GM23338 (cell line): Measurements from ENCODE around the gene TCF3. TPM values are rescaled to one million over a fixed set of nuclear protein-coding genes. Genes with fewer than 3 reads are reported as not detected.

Experiments
- ATAC-seq: fragments of 200-7000 bp; cut with Tn5 transposase; 3 replicates; pipeline ENCODE4 v1.9.1; 2020
- DNase-seq: peaks from one replicate; pipeline ENCODE4 v3.0.0-alpha.2; 2015; ENCODE audit warnings: low spot score
- H2AFZ ChIP-seq: fragments of 200-600 bp; sonication (generic); 2 replicates; pipeline ENCODE4 v1.8.0; 2016; ENCODE audit warnings: antibody characterized with exemption, mild to moderate bottlenecking, moderate library complexity
- H3F3A ChIP-seq: fragments of 200-600 bp; sonication (generic); replicated peaks from 2 replicates; pipeline ENCODE4 v1.8.0; 2017; ENCODE audit warnings: antibody characterized with exemption, mixed run types, low read depth
- H3K27ac ChIP-seq: fragments of 200-600 bp; sonication (generic); 2 replicates; pipeline ENCODE4 v1.6.1; 2016; ENCODE audit warnings: low read depth
- H3K27me3 ChIP-seq: fragments of 200-600 bp; sonication (generic); 2 replicates; pipeline ENCODE4 v1.8.0; 2016; ENCODE audit warnings: mild to moderate bottlenecking, mixed run types, moderate library complexity; ENCODE audit not compliant: insufficient read depth
- H3K36me3 ChIP-seq: fragments of 200-600 bp; sonication (generic); 2 replicates; pipeline ENCODE4 v1.8.0; 2016; ENCODE audit warnings: mild to moderate bottlenecking; ENCODE audit not compliant: insufficient read depth
- H3K4me1 ChIP-seq: fragments of 200-600 bp; sonication (generic); 2 replicates; pipeline ENCODE4 v1.8.0; 2016; ENCODE audit warnings: mild to moderate bottlenecking, moderate library complexity; ENCODE audit not compliant: insufficient read depth
- H3K4me2 ChIP-seq: fragments of 200-600 bp; sonication (generic); 2 replicates; pipeline ENCODE4 v1.7.1; 2017; ENCODE audit warnings: mixed run types
- H3K4me3 ChIP-seq: fragments of 200-600 bp; sonication (generic); 2 replicates; pipeline ENCODE4 v1.6.1; 2016; ENCODE audit warnings: mixed run types
- H3K79me2 ChIP-seq: fragments of 200-600 bp; sonication (generic); replicated peaks from 2 replicates; pipeline ENCODE4 v1.8.0; 2017; ENCODE audit warnings: mild to moderate bottlenecking; ENCODE audit not compliant: insufficient read depth
- H3K9me2 ChIP-seq: fragments of 200-600 bp; sonication (generic); 2 replicates; pipeline ENCODE4 v1.8.0; 2017; ENCODE audit not compliant: insufficient read depth
- H4K20me1 ChIP-seq: fragments of 200-600 bp; sonication (generic); replicated peaks from 2 replicates; pipeline ENCODE4 v1.8.0; 2017; ENCODE audit warnings: mild to moderate bottlenecking; ENCODE audit not compliant: insufficient read depth
- H3K27ac Mint-ChIP-seq: 2 replicates; pipeline ENCODE4 v1.8.0; 2020; ENCODE audit warnings: inconsistent platforms, mild to moderate bottlenecking, moderate library complexity, mixed read lengths
- H3K27me3 Mint-ChIP-seq: 3 replicates; pipeline ENCODE4 v1.8.0; 2022; ENCODE audit warnings: low read depth, mild to moderate bottlenecking, moderate library complexity, mixed read lengths, inconsistent platforms; ENCODE audit not compliant: insufficient read depth, poor library complexity
- H3K36me3 Mint-ChIP-seq: 3 replicates; pipeline ENCODE4 v1.8.0; 2021; ENCODE audit warnings: low read depth, mild to moderate bottlenecking, inconsistent platforms, moderate library complexity, mixed read lengths
- H3K4me1 Mint-ChIP-seq: 3 replicates; pipeline ENCODE4 v1.8.0; 2020; ENCODE audit warnings: mild to moderate bottlenecking, inconsistent platforms, mixed read lengths
- H3K4me3 Mint-ChIP-seq: 3 replicates; pipeline ENCODE4 v1.8.0; 2021; ENCODE audit warnings: moderate library complexity, mild to moderate bottlenecking, inconsistent platforms, mixed read lengths
- H3K9me3 Mint-ChIP-seq: 3 replicates; pipeline ENCODE4 v1.8.0; 2020; ENCODE audit warnings: moderate library complexity, mild to moderate bottlenecking, inconsistent platforms, mixed read lengths
- CREB1 ChIP-seq: fragments of 250-450 bp; sonication (Bioruptor Pico); IDR thresholded peaks from 2 replicates; pipeline ENCODE4 v1.5.0; 2020; ENCODE audit warnings: low read depth, mild to moderate bottlenecking, moderate library complexity
- CTCF ChIP-seq, 2 experiments: fragments of 200-600 bp in 1 of 2; sonication (generic) in 1 of 2; conservative IDR thresholded peaks; 2 replicates each; pipeline versions ENCODE4 v1.5.1 to v1.6.1; 2016 to 2017; ENCODE audit warnings: antibody characterized with exemption in 2 of 2, low read depth in 2 of 2, mild to moderate bottlenecking in 2 of 2, moderate library complexity in 1 of 2
- EZH2 ChIP-seq: fragments of 200-600 bp; sonication (generic); IDR thresholded peaks from one replicate; pipeline ENCODE4 v1.8.0; 2017; ENCODE audit warnings: antibody characterized with exemption, mild to moderate bottlenecking, low read depth; ENCODE audit not compliant: unreplicated experiment
- EZH2phosphoT487 ChIP-seq: fragments of 200-600 bp; sonication (generic); IDR thresholded peaks from one replicate; pipeline ENCODE4 v1.8.1; 2018; ENCODE audit warnings: antibody characterized with exemption; ENCODE audit not compliant: unreplicated experiment
- JUNB ChIP-seq: IDR thresholded peaks from one replicate; pipeline ENCODE4 v1.6.1; 2016; ENCODE audit warnings: antibody characterized with exemption; ENCODE audit not compliant: unreplicated experiment
- STAT1 ChIP-seq: IDR thresholded peaks from one replicate; pipeline ENCODE4 v1.6.1; 2016; ENCODE audit warnings: antibody characterized with exemption; ENCODE audit not compliant: unreplicated experiment
- ZNF331 ChIP-seq: fragments of 250-450 bp; sonication (Bioruptor Pico); IDR thresholded peaks from 2 replicates; pipeline ENCODE4 v1.5.0; 2020; ENCODE audit warnings: low read depth, mild to moderate bottlenecking, moderate library complexity
- polyA plus RNA-seq: library from polyadenylated mRNA; unstranded; fragments of >200 nt; fragmentation: Nextera tagmentation; extraction: Ambion mirVana; gene quantifications from 2 replicates; pipeline ENCODE4 v1.2.1, GENCODE V29; 2016
- total RNA-seq: library from RNA; depleted of rRNA; stranded (reverse); fragments of >200 nt; shearing (Covaris generic); gene quantifications from 2 replicates; pipeline ENCODE4 v1.2.3, GENCODE V29; 2014
- TF ChIP-seq, protein P1 (sequence below): fragments of 250-450 bp; sonication (Bioruptor Pico); IDR thresholded peaks from 2 replicates; pipeline ENCODE4 v1.5.0; 2020; ENCODE audit warnings: mild to moderate bottlenecking, moderate library complexity

Gene TCF3
- total and polyA plus RNA-seq, 2 experiments from 2014 or later: 166 to 383 TPM

- TF ChIP-seq, protein P1, sequence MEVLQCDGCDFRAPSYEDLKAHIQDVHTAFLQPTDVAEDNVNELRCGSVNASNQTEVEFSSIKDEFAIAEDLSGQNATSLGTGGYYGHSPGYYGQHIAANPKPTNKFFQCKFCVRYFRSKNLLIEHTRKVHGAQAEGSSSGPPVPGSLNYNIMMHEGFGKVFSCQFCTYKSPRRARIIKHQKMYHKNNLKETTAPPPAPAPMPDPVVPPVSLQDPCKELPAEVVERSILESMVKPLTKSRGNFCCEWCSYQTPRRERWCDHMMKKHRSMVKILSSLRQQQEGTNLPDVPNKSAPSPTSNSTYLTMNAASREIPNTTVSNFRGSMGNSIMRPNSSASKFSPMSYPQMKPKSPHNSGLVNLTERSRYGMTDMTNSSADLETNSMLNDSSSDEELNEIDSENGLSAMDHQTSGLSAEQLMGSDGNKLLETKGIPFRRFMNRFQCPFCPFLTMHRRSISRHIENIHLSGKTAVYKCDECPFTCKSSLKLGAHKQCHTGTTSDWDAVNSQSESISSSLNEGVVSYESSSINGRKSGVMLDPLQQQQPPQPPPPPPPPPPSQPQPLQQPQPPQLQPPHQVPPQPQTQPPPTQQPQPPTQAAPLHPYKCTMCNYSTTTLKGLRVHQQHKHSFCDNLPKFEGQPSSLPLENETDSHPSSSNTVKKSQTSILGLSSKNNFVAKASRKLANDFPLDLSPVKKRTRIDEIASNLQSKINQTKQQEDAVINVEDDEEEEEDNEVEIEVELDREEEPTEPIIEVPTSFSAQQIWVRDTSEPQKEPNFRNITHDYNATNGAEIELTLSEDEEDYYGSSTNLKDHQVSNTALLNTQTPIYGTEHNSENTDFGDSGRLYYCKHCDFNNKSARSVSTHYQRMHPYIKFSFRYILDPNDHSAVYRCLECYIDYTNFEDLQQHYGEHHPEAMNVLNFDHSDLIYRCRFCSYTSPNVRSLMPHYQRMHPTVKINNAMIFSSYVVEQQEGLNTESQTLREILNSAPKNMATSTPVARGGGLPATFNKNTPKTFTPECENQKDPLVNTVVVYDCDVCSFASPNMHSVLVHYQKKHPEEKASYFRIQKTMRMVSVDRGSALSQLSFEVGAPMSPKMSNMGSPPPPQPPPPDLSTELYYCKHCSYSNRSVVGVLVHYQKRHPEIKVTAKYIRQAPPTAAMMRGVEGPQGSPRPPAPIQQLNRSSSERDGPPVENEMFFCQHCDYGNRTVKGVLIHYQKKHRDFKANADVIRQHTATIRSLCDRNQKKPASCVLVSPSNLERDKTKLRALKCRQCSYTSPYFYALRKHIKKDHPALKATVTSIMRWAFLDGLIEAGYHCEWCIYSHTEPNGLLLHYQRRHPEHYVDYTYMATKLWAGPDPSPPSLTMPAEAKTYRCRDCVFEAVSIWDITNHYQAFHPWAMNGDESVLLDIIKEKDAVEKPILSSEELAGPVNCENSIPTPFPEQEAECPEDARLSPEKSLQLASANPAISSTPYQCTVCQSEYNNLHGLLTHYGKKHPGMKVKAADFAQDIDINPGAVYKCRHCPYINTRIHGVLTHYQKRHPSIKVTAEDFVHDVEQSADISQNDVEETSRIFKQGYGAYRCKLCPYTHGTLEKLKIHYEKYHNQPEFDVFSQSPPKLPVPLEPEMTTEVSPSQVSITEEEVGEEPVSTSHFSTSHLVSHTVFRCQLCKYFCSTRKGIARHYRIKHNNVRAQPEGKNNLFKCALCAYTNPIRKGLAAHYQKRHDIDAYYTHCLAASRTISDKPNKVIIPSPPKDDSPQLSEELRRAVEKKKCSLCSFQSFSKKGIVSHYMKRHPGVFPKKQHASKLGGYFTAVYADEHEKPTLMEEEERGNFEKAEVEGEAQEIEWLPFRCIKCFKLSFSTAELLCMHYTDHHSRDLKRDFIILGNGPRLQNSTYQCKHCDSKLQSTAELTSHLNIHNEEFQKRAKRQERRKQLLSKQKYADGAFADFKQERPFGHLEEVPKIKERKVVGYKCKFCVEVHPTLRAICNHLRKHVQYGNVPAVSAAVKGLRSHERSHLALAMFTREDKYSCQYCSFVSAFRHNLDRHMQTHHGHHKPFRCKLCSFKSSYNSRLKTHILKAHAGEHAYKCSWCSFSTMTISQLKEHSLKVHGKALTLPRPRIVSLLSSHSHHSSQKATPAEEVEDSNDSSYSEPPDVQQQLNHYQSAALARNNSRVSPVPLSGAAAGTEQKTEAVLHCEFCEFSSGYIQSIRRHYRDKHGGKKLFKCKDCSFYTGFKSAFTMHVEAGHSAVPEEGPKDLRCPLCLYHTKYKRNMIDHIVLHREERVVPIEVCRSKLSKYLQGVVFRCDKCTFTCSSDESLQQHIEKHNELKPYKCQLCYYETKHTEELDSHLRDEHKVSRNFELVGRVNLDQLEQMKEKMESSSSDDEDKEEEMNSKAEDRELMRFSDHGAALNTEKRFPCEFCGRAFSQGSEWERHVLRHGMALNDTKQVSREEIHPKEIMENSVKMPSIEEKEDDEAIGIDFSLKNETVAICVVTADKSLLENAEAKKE (CRISPR knock-in tag): no peak
- TF ChIP-seq STAT1: no peak
- no peak for TF ChIP-seq ZNF331 (CRISPR knock-in tag)
- no peak for TF ChIP-seq CREB1 (CRISPR knock-in tag)
Measured at GRCh38 chr19:1649706-1650649, 2.4 kb downstream of the TCF3 start (continued).

GRCh38 chr19:1648920-1649541 lies 3.4 kb downstream of the TCF3 start:
- peaks cover 3% of the 10 kb centered on the region; the same call in 1 of the 3 replicates for H3K9me3 Mint-ChIP-seq
- peaks cover 7% of the 10 kb centered on the region; the same call in 1 of the 2 replicates for H3F3A ChIP-seq
- no peak overlapping the region for H3K27ac ChIP-seq
- H3K9me2 ChIP-seq: no peaks in the 10 kb centered on the region
- peak overlapping the region; percentile 52; the same call in 1 of the 2 replicates for H3K27ac Mint-ChIP-seq
- H3K36me3 Mint-ChIP-seq: peaks cover 52% of the 10 kb centered on the region
- H3K4me1 ChIP-seq: peaks cover 10% of the 10 kb centered on the region
- ATAC-seq (no peak), DNase-seq (no peak)
- peaks cover 22% of the 10 kb centered on the region for H3K27me3 Mint-ChIP-seq
- no peak overlapping the region for H3K4me3 ChIP-seq
- H4K20me1 ChIP-seq: peaks cover 4% of the 10 kb centered on the region; the same call in 1 of the 2 replicates
- H3K36me3 ChIP-seq: peaks cover 13% of the 10 kb centered on the region; the same call in 1 of the 2 replicates
- no peak overlapping the region for H2AFZ ChIP-seq
- peaks cover 14% of the 10 kb centered on the region; the same call in 2 of the 3 replicates for H3K4me1 Mint-ChIP-seq
- no peaks in the 10 kb centered on the region for H3K27me3 ChIP-seq
- H3K79me2 ChIP-seq: peaks cover 58% of the 10 kb centered on the region
- no peak overlapping the region for H3K4me2 ChIP-seq
- no peak overlapping the region; the same call in 2 of the 3 replicates for H3K4me3 Mint-ChIP-seq
- no peak for TF ChIP-seq JUNB
- no peak for TF ChIP-seq EZH2
- TF ChIP-seq CTCF (conservative IDR thresholded peaks at IDR 0.05; ENCODE audit: low read depth in 2 of 2): no peak
- TF ChIP-seq EZH2phosphoT487: no peak
